ENCODE data around the gene MYOM3. TPM values are rescaled to one million over a fixed set of nuclear protein-coding genes. Genes with fewer than 3 reads are reported as not detected.

MYOM3 gene
- total and polyA plus RNA-seq, 2 of the 4 experiments (the other 2 are of a cell fraction): 0.03 TPM; not detected in 1

DNA sequence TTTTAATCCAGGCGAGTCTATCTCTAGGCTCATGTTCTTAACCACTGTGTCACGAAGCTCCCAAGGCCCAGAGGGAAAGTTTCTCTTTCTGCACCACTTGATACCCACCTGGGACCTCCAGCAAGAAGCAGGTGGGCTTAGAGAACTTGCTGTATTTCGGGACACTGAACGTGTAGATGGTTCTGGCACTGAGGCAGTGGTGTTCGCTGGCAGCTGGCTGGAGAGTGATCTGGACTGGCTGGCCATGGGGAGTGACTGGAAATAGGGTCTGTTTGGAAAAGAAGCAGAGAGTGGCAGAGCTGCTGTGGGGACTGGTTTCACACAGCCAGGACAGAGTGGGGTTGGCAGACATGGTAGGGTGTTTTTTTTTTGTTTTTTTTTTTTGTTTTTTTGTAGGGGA lies 47.4 kb upstream of the MYOM3 start:
- ChIA-PET CTCF (interaction anchor here (1.0 kb wide), 1 partner anchor 9 kb away, joined by 7 read pairs; no protein-coding TSS in a partner anchor), POLR2A (ENCODE audit: unreplicated experiment) (no interaction called here)
- Histone ChIP-seq H3K14ac (replicated peaks; ENCODE audit: low read depth, low read length) (no peak overlapping the region), H3K4me2 (ENCODE audit: low read depth, low read length) (no peak overlapping the region), H3K9me1 (ENCODE audit: insufficient read depth, low read length) (no peaks in the 10 kb centered on the region), H4K20me1 (ENCODE audit: insufficient read depth, low read length) (no peaks in the 10 kb centered on the region), H3K4me3 (ENCODE audit: insufficient read depth, low read depth, low read length) (no peak overlapping the region), H2BK5ac (ENCODE audit: low read depth, low read length, poor library complexity, severe bottlenecking) (no peak overlapping the region), H2BK20ac (ENCODE audit: low read depth, low read length) (no peak overlapping the region), H2AK5ac (ENCODE audit: low read depth, low read length) (no peak overlapping the region), H4K8ac (ENCODE audit: low read depth in 2 of 2, low read length in 2 of 2) (no peak overlapping the region), H3K9me3 (ENCODE audit: control insufficient read depth, insufficient read depth, low read length) (no peaks in the 10 kb centered on the region), H4K91ac (ENCODE audit: insufficient read depth, low read depth, low read length) (no peak overlapping the region), H3K27me3 (ENCODE audit: control insufficient read depth, insufficient read depth, low read length) (peaks cover 71% of the 10 kb centered on the region), H3K23ac (ENCODE audit: low read depth, low read length) (no peak overlapping the region), H2AK9ac (replicated peaks; ENCODE audit: low read depth, low read length, poor library complexity) (no peak overlapping the region), H3K18ac (ENCODE audit: low read depth, low read length) (no peak overlapping the region), H3K79me1 (ENCODE audit: low read depth in 1 of 2, low read length in 2 of 2) (no peaks in the 10 kb centered on the region), H3K27ac (ENCODE audit: insufficient read depth, low read length) (no peak overlapping the region), H2AFZ (replicated peaks; ENCODE audit: low read length, poor library complexity) (no peak overlapping the region), H3K36me3 (ENCODE audit: control insufficient read depth, insufficient read depth, low read length) (no peaks in the 10 kb centered on the region), H2BK15ac (ENCODE audit: low read depth, low read length) (no peak overlapping the region), H2BK120ac (ENCODE audit: low read depth, low read length) (no peak overlapping the region), H3K56ac (ENCODE audit: extremely low read depth, insufficient read depth, low read length) (no peak overlapping the region), H3K9ac (ENCODE audit: low read depth, low read length) (no peak overlapping the region), H3K4me1 (ENCODE audit: control insufficient read depth, insufficient read depth, low read length) (no peaks in the 10 kb centered on the region), H3K4ac (ENCODE audit: low read depth, low read length) (no peak overlapping the region), H4K5ac (ENCODE audit: low read depth, low read length) (no peak overlapping the region)
- TF ChIP-seq NFE2L2 (IDR thresholded peaks at IDR 0.05; ENCODE audit: low read depth, low read length) (no peak), RFX5 (IDR thresholded peaks at IDR 0.05; ENCODE audit: low read depth, low read length) (no peak), POLR2A (IDR thresholded peaks at IDR 0.05; ENCODE audit: low read depth, low read length) (no peak), SMC3 (IDR thresholded peaks at IDR 0.05; ENCODE audit: low read depth, low read length) (no peak), CEBPB (IDR thresholded peaks at IDR 0.05; ENCODE audit: low read depth, low read length) (no peak), MXI1 (IDR thresholded peaks at IDR 0.05; ENCODE audit: borderline replicate concordance, low read depth, low read length) (no peak), MAZ (IDR thresholded peaks at IDR 0.05; ENCODE audit: borderline replicate concordance, low read depth, low read length) (no peak), RAD21 (IDR thresholded peaks at IDR 0.05; ENCODE audit: low read length) (no peak), BHLHE40 (IDR thresholded peaks at IDR 0.05; ENCODE audit: low read depth, low read length) (no peak), FOS (IDR thresholded peaks at IDR 0.05; ENCODE audit: low read depth, low read length) (no peak), MAFK (IDR thresholded peaks at IDR 0.05; ENCODE audit: low read depth, low read length) (no peak), CHD1 (IDR thresholded peaks at IDR 0.05; ENCODE audit: low read depth, low read length) (no peak), RCOR1 (IDR thresholded peaks at IDR 0.05; ENCODE audit: insufficient replicate concordance, low read length) (no peak)
- TF ChIP-seq, protein P1, sequence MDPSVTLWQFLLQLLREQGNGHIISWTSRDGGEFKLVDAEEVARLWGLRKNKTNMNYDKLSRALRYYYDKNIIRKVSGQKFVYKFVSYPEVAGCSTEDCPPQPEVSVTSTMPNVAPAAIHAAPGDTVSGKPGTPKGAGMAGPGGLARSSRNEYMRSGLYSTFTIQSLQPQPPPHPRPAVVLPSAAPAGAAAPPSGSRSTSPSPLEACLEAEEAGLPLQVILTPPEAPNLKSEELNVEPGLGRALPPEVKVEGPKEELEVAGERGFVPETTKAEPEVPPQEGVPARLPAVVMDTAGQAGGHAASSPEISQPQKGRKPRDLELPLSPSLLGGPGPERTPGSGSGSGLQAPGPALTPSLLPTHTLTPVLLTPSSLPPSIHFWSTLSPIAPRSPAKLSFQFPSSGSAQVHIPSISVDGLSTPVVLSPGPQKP (IDR thresholded peaks at IDR 0.05; ENCODE audit: borderline replicate concordance, low read depth, low read length): no peak
- TF ChIP-seq, protein P2, sequence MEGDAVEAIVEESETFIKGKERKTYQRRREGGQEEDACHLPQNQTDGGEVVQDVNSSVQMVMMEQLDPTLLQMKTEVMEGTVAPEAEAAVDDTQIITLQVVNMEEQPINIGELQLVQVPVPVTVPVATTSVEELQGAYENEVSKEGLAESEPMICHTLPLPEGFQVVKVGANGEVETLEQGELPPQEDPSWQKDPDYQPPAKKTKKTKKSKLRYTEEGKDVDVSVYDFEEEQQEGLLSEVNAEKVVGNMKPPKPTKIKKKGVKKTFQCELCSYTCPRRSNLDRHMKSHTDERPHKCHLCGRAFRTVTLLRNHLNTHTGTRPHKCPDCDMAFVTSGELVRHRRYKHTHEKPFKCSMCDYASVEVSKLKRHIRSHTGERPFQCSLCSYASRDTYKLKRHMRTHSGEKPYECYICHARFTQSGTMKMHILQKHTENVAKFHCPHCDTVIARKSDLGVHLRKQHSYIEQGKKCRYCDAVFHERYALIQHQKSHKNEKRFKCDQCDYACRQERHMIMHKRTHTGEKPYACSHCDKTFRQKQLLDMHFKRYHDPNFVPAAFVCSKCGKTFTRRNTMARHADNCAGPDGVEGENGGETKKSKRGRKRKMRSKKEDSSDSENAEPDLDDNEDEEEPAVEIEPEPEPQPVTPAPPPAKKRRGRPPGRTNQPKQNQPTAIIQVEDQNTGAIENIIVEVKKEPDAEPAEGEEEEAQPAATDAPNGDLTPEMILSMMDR (conservative IDR thresholded peaks at IDR 0.05; ENCODE audit: low read depth, low read length): no peak
- TF ChIP-seq, protein P3, sequence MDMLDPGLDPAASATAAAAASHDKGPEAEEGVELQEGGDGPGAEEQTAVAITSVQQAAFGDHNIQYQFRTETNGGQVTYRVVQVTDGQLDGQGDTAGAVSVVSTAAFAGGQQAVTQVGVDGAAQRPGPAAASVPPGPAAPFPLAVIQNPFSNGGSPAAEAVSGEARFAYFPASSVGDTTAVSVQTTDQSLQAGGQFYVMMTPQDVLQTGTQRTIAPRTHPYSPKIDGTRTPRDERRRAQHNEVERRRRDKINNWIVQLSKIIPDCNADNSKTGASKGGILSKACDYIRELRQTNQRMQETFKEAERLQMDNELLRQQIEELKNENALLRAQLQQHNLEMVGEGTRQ (IDR thresholded peaks at IDR 0.05; ENCODE audit: low read depth, low read length): no peak
- no peak for ATAC-seq (ENCODE audit: low read depth)
- in situ Hi-C loops (cut with MboI; ENCODE audit: low sequenced_read_pairs) (no loop called here), intact Hi-C loops (cut with micrococcal nuclease) (no loop called here), dilution Hi-C loops (cut with HindIII; ENCODE audit: low sequenced_read_pairs, unreplicated experiment) (no loop called here)
- WGBS, 2 experiments (ENCODE audit: extremely low coverage in 2 of 2, insufficient read length in 1 of 2): 66% methylated on average over 3 of the region's 5 CpGs; no CpG with 5 or more reads in 1 of the 2 experiments
- no peak for DNase-seq
- BruUV-seq (replicated peaks): no TSS peak
